ENCODE results near the gene RPP25. TPM values are rescaled to one million over a fixed set of nuclear protein-coding genes. Genes with fewer than 3 reads are reported as not detected.

RPP25 gene
- polyA plus RNA-seq = 10 to 100 TPM in 3 of 4 donors, 1 to 10 TPM in 1; 5.5 to 22.2 (median 14.9) TPM
- long read RNA-seq, donor 1 = 0 reads
- long read RNA-seq, donor 2, transcript RPP25-201 (1 exons, 3,049 nt) = major isoform, 5 of 5 reads
- long read RNA-seq, donor 2, partial matches to known transcripts = 0 of 5 reads
- long read RNA-seq, donor 2, other reads (novel, unspliced or antisense) = 0 of 5 reads
- long read RNA-seq, donor 3, partial matches to known transcripts = 0 of 4 reads
- long read RNA-seq, donor 3, other reads (novel, unspliced or antisense) = 0 of 4 reads
- long read RNA-seq, donor 4 = 0 reads
- long read RNA-seq, donor 5, partial matches to known transcripts = 0 of 4 reads
- long read RNA-seq, donor 5, other reads (novel, unspliced or antisense) = 0 of 4 reads
- long read RNA-seq, donor 6, transcript RPP25-201 (1 exons, 3,049 nt) = major isoform, 8 of 8 reads
- long read RNA-seq, donor 6, partial matches to known transcripts = 0 of 8 reads
- long read RNA-seq, donor 6, other reads (novel, unspliced or antisense) = 0 of 8 reads
- long read RNA-seq, donor 7, transcript RPP25-201 (1 exons, 3,049 nt) = major isoform, 10 of 10 reads
- long read RNA-seq, donor 7, partial matches to known transcripts = 0 of 10 reads
- long read RNA-seq, donor 7, other reads (novel, unspliced or antisense) = 0 of 10 reads
- long read RNA-seq, donor 8 = 0 reads
- long read RNA-seq, donor 9, partial matches to known transcripts = 0 of 1 reads
- long read RNA-seq, donor 9, other reads (novel, unspliced or antisense) = 0 of 1 reads
- long read RNA-seq, donor 10, transcript RPP25-201 (1 exons, 3,049 nt) = major isoform, 8 of 8 reads
- long read RNA-seq, donor 10, partial matches to known transcripts = 0 of 8 reads
- long read RNA-seq, donor 10, other reads (novel, unspliced or antisense) = 0 of 8 reads

- peak within 1 kb of the TSS; percentile 68 to 85 (median 81) for H3K27ac ChIP-seq (ENCODE audit: low read depth in 1 of 3, low read length in 2 of 3)
- H3K27me3 ChIP-seq (ENCODE audit: control insufficient read depth in 3 of 3, insufficient read depth in 3 of 3, low read length in 3 of 3) = peaks cover 0 to 47% (median 0%) of the 10 kb centered on the region in 3 donors
These were observed at the start of gene RPP25 for GRCh38 chr15:74956648-74957475. Gene RPP25 (minus strand): TSS chr15:74956772. CDS start chr15:74956583, 189 bp downstream.

GRCh38 chr15:75002398-75002797 is 45.8 kb upstream of the RPP25 start:
- Histone ChIP-seq H3K9me3 (ENCODE audit: control insufficient read depth in 2 of 2, insufficient read depth in 1 of 2, low read depth in 1 of 2, low read length in 1 of 2) (no peaks in the 10 kb centered on the region), H3K27me3 (ENCODE audit: control insufficient read depth in 3 of 3, insufficient read depth in 3 of 3, low read length in 3 of 3) (no peaks in the 10 kb centered on the region), H3K4me3 (ENCODE audit: low read depth in 1 of 3, low read length in 3 of 3) (no peak overlapping the region), H3K36me3 (ENCODE audit: control insufficient read depth in 3 of 3, insufficient read depth in 2 of 3, low read depth in 1 of 3, low read length in 3 of 3) (peaks cover 0 to 15% (median 2%) of the 10 kb centered on the region in 3 donors), H3K4me1 (ENCODE audit: control insufficient read depth in 3 of 3, insufficient read depth in 2 of 3, low read depth in 1 of 3, low read length in 2 of 3) (peaks cover 0 to 18% (median 3%) of the 10 kb centered on the region in 3 donors), H3K27ac (ENCODE audit: low read depth in 1 of 3, low read length in 2 of 3) (no peak overlapping the region)
- WGBS, 3 donors = 59 to 73% (median 60%) methylated on average over 7 of the region's 7 CpGs
- FAIRE-seq = no peak
- DNase-seq = no peak

More at GRCh38 chr15:74956648-74957475, at the start of gene RPP25:
- peak within 1 kb of the TSS; percentile 34 to 71 (median 69) for H3K4me3 ChIP-seq (ENCODE audit: low read depth in 1 of 3, low read length in 3 of 3)
- no peak for FAIRE-seq
- H3K4me1 ChIP-seq (ENCODE audit: control insufficient read depth in 3 of 3, insufficient read depth in 2 of 3, low read depth in 1 of 3, low read length in 2 of 3) = peaks cover 0 to 48% (median 2%) of the 10 kb centered on the region in 3 donors
- DNase-seq = peak; percentile 83 to 86
- WGBS, 3 donors = 0 to 1% (median 0%) methylated on average over 72 to 83 of the region's 83 CpGs
- no peaks in the 10 kb centered on the region for H3K9me3 ChIP-seq (ENCODE audit: control insufficient read depth in 2 of 2, insufficient read depth in 1 of 2, low read depth in 1 of 2, low read length in 1 of 2)
- peaks cover 0 to 2% (median 0%) of the 10 kb centered on the region in 3 donors for H3K36me3 ChIP-seq (ENCODE audit: control insufficient read depth in 3 of 3, insufficient read depth in 2 of 3, low read depth in 1 of 3, low read length in 3 of 3)

GRCh38 chr15:75001310-75001709 is 44.7 kb upstream of the RPP25 start:
- no peak for FAIRE-seq
- peaks cover 0 to 5% (median 0%) of the 10 kb centered on the region in 3 donors for H3K27me3 ChIP-seq (ENCODE audit: control insufficient read depth in 3 of 3, insufficient read depth in 3 of 3, low read length in 3 of 3)
- no peaks in the 10 kb centered on the region for H3K9me3 ChIP-seq (ENCODE audit: control insufficient read depth in 2 of 2, insufficient read depth in 1 of 2, low read depth in 1 of 2, low read length in 1 of 2)
- no peak overlapping the region for H3K4me3 ChIP-seq (ENCODE audit: low read depth in 1 of 3, low read length in 3 of 3)
- DNase-seq = no peak
- H3K27ac ChIP-seq (ENCODE audit: low read depth in 1 of 3, low read length in 2 of 3) = no peak overlapping the region
- H3K36me3 ChIP-seq (ENCODE audit: control insufficient read depth in 3 of 3, insufficient read depth in 2 of 3, low read depth in 1 of 3, low read length in 3 of 3) = peaks cover 0 to 14% (median 2%) of the 10 kb centered on the region in 3 donors
- peaks cover 3 to 23% (median 4%) of the 10 kb centered on the region in 3 donors for H3K4me1 ChIP-seq (ENCODE audit: control insufficient read depth in 3 of 3, insufficient read depth in 2 of 3, low read depth in 1 of 3, low read length in 2 of 3)
- WGBS, 3 donors = 80 to 83% (median 80%) methylated on average over 6 of the region's 6 CpGs

- peaks cover 0 to 5% (median 0%) of the 10 kb centered on the region in 3 donors for H3K27me3 ChIP-seq (ENCODE audit: control insufficient read depth in 3 of 3, insufficient read depth in 3 of 3, low read length in 3 of 3)
- H3K9me3 ChIP-seq (ENCODE audit: control insufficient read depth in 2 of 2, insufficient read depth in 1 of 2, low read depth in 1 of 2, low read length in 1 of 2) = no peaks in the 10 kb centered on the region
- WGBS, 3 donors = 52 to 74% (median 69%) methylated on average over 2 of the region's 2 CpGs
- FAIRE-seq (no peak), DNase-seq (no peak)
- no peak overlapping the region for H3K27ac ChIP-seq (ENCODE audit: low read depth in 1 of 3, low read length in 2 of 3)
- H3K4me1 ChIP-seq (ENCODE audit: control insufficient read depth in 3 of 3, insufficient read depth in 2 of 3, low read depth in 1 of 3, low read length in 2 of 3) = peaks cover 3 to 25% (median 7%) of the 10 kb centered on the region in 3 donors
- no peak overlapping the region for H3K4me3 ChIP-seq (ENCODE audit: low read depth in 1 of 3, low read length in 3 of 3)
- peaks cover 0 to 7% (median 0%) of the 10 kb centered on the region in 3 donors for H3K36me3 ChIP-seq (ENCODE audit: control insufficient read depth in 3 of 3, insufficient read depth in 2 of 3, low read depth in 1 of 3, low read length in 3 of 3)
These were observed 41.0 kb upstream of the RPP25 start for GRCh38 chr15:74997543-74997942.

DNA sequence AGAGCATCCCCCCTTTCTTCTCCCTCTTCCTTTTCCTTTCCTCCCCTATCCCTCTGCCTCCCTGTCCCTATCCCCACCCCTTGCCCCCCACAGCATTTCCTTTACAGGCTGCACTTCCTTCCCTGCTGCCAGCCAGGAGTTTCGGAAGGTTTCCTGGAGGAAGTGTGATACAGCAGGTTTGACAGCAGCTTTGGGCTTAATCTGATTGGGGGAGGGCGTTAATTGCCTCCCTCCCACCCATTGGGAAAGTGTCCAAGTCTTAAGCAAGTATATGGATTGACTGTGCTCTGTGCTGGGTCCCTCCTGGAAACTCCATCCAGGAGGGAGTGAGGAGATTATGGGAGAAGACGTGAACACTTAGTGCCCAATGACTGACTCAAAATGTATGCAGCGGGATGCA is 40.6 kb upstream of the RPP25 start:
- Histone ChIP-seq H3K4me1 (ENCODE audit: control insufficient read depth in 3 of 3, insufficient read depth in 2 of 3, low read depth in 1 of 3, low read length in 2 of 3) (peaks cover 3 to 25% (median 7%) of the 10 kb centered on the region in 3 donors), H3K9me3 (ENCODE audit: control insufficient read depth in 2 of 2, insufficient read depth in 1 of 2, low read depth in 1 of 2, low read length in 1 of 2) (no peaks in the 10 kb centered on the region), H3K36me3 (ENCODE audit: control insufficient read depth in 3 of 3, insufficient read depth in 2 of 3, low read depth in 1 of 3, low read length in 3 of 3) (peaks cover 0 to 3% (median 0%) of the 10 kb centered on the region in 3 donors), H3K27ac (ENCODE audit: low read depth in 1 of 3, low read length in 2 of 3) (no peak overlapping the region), H3K27me3 (ENCODE audit: control insufficient read depth in 3 of 3, insufficient read depth in 3 of 3, low read length in 3 of 3) (peaks cover 0 to 5% (median 0%) of the 10 kb centered on the region in 3 donors), H3K4me3 (ENCODE audit: low read depth in 1 of 3, low read length in 3 of 3) (peak overlapping the region in 1 of 3 donors; percentile 69)
- WGBS, 3 donors = 30 to 55% (median 40%) methylated on average over 4 of the region's 4 CpGs
- peak in 1 of 2 donors; percentile 51 for DNase-seq
- no peak for FAIRE-seq

- Histone ChIP-seq H3K36me3 (ENCODE audit: control insufficient read depth in 3 of 3, insufficient read depth in 2 of 3, low read depth in 1 of 3, low read length in 3 of 3) (peaks cover 0 to 2% (median 0%) of the 10 kb centered on the region in 3 donors), H3K4me1 (ENCODE audit: control insufficient read depth in 3 of 3, insufficient read depth in 2 of 3, low read depth in 1 of 3, low read length in 2 of 3) (peaks cover 3 to 25% (median 7%) of the 10 kb centered on the region in 3 donors), H3K4me3 (ENCODE audit: low read depth in 1 of 3, low read length in 3 of 3) (peak overlapping the region; percentile 63 to 79 (median 69)), H3K9me3 (ENCODE audit: control insufficient read depth in 2 of 2, insufficient read depth in 1 of 2, low read depth in 1 of 2, low read length in 1 of 2) (no peaks in the 10 kb centered on the region), H3K27ac (ENCODE audit: low read depth in 1 of 3, low read length in 2 of 3) (peak overlapping the region in 2 of 3 donors; percentile 60 to 77), H3K27me3 (ENCODE audit: control insufficient read depth in 3 of 3, insufficient read depth in 3 of 3, low read length in 3 of 3) (peaks cover 0 to 9% (median 0%) of the 10 kb centered on the region in 3 donors)
- DNase-seq = peak; percentile 58 to 61
- FAIRE-seq = no peak
- 6 to 14% (median 9%) methylated on average over 37 to 42 of the region's 42 CpGs for WGBS, 3 donors
These were observed 39.5 kb upstream of the RPP25 start for GRCh38 chr15:74995779-74996765.
